Muscle of back (tissue), 11 donors: ENCODE measurements around the gene TSPEAR. TPM values are rescaled to one million over a fixed set of nuclear protein-coding genes. Genes with fewer than 3 reads are reported as not detected.
"Not testable (repeated sequence)": the region's sequence is repeated elsewhere in the genome, so short reads cannot be mapped to it uniquely, and the experiment has no call there.

ENCODE experiments used
- DNase-seq, 3 donors: peaks; one replicate each; pipeline versions ENCODE4 v3.0.0 to v3.0.0-alpha.2; 2013
- polyA plus RNA-seq, 10 donors: library from polyadenylated mRNA; unstranded; fragments of 120-200 nt; gene quantifications; one replicate each; pipeline ENCODE4 v1.2.1, GENCODE V29; 2013; ENCODE audit not compliant: insufficient read length in 10 of 10

The TSPEAR gene
- polyA plus RNA-seq, 10 donors: 0.10 to 3.2 (median 0.22) TPM; not detected in 1

GRCh38 chr21:44630440-44630839 is 80.9 kb downstream of the TSPEAR start:
- DNase-seq: no peak

GRCh38 chr21:44628707-44629391 is 82.5 kb downstream of the TSPEAR start:
- DNase-seq: no peak

DNA sequence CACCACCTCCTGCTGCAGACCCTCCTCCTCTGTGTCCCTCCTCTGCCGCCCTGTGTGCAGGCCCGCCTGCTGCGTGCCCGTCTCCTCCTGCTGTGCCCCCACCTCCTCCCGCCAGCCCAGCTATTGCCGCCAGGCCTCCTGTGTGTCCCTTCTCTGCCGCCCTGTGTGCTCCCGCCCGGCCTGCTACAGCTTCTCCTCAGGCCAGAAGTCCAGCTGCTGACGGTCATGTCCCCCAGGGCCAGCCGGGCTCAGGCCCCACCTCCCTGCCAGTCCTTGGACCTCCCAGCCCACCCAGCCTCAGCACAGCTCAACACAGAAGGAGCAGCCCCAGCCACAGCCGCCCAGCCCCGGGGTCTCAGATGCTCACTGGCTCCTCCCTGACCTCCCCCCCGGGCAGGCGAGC is 83.5 kb downstream of the TSPEAR start:
- not testable (repeated sequence) for DNase-seq

DNA sequence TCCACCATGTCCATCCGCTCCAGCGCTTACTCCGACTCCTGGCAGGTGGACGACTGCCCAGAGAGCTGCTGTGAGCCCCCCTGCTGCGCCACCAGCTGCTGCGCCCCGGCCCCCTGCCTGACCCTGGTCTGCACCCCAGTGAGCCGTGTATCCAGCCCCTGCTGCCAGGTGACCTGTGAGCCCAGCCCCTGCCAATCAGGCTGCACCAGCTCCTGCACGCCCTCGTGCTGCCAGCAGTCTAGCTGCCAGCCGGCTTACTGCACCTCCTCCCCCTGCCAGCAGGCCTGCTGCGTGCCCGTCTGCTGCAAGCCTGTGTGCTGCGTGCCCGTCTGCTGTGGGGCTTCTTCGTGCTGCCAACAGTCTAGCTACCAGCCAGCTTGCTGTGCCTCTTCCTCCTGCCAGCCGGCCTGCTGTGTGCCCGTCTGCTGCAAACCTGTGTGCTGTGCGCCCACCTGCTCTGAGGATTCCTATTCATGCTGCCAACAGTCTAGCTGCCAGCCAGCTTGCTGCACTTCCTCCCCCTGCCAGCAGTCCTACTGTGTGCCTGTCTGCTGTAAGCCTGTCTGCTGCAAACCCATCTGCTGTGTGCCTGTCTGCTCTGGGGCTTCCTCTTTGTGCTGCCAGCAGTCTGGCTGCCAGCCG is 84.1 kb downstream of the TSPEAR start:
- not testable (repeated sequence) for DNase-seq

GRCh38 chr21:44626673-44627143 is 84.7 kb downstream of the TSPEAR start, which contains the start of gene KRTAP10-9:
TSS of gene KRTAP10-9 (plus strand) at chr21:44627093. CDS start at chr21:44627172, 79 bp downstream.
- DNase-seq: no peak

DNA sequence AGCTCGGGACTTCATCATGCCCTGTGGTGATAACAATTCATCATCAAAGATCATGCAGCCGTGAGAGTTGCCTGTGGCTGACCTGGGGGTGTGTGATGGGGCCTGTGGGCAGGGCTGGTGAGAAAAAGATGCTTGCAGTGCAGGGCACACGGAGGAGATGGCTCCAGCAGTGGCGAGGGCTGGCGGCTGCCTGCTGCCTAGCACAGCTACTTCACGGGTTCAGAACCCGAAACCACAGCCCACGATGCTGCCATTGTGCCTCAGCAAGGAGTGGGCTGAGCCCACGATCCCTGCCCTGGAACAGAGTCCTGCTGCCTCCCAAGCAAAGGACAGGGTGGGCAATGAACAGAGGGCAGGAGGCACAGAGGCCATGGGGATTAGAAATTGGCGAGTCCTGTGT is 85.1 kb downstream of the TSPEAR start:
- no peak for DNase-seq

GRCh38 chr21:44625756-44626155 is 85.6 kb downstream of the TSPEAR start:
- no peak for DNase-seq

- DNase-seq: no peak
Measured at GRCh38 chr21:44623575-44623974, 87.8 kb downstream of the TSPEAR start.

- DNase-seq: no peak
Measured at GRCh38 chr21:44619886-44620285, 91.5 kb downstream of the TSPEAR start.

DNA sequence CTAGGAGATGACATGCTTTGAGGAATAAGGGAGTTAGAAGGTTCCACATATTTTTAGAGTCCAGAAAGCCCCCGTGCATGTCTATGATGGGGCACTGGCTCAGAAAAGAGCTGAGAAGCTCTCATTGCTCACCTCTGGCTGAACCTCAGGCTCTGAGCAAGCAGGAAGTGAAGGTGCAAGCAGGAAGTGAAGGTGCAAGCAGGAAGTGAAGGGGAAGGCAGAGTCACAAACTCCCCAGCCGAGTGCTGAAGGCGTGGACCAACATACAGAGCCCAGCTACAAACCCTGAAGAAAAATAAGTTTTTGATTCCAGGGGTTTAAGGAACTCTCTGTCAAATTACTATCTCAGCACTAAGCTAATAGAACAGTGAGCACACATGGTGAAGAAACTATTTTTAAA is 92.5 kb downstream of the TSPEAR start:
- DNase-seq: no peak

- DNase-seq: no peak
Measured at GRCh38 chr21:44618504-44618903, 92.9 kb downstream of the TSPEAR start.

DNA sequence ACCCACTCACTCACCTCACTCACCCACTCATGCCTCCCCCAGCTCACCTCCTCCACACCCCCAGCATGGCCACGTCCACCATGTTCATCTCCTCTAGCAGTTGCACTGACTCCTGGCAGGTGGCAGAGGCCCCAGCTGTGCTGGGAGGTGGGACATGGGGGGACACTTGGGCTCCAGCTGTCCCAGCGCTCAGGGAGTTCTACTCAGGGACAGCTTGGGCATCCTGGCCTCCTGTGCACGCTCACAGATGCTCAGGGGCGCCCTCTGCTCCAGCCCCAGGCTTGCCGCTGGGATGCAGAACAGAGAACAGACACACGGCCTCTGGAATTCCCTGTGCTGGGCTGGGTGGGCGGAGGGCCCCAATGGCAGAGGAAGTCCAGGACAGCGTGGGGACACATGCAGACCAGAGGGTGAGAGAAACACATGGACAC is 94.3 kb downstream of the TSPEAR start:
- DNase-seq: no peak

DNA sequence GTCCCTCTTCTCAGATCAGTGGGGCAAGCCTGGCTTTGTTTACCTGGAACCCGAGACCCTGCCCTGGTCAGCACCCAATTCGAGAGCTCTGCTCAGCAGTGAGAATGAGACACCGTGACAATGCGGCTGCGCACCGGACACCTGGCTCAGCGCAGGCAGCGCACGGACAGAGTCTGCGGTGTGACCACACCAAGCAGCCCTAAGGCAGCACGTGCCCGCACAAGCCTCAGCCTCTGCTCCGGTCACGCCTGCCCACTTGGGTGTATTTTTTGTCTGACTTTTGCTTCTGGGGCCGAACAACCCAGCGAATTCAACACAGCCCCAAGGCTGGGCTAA is 94.8 kb downstream of the TSPEAR start:
- no peak for DNase-seq

DNA sequence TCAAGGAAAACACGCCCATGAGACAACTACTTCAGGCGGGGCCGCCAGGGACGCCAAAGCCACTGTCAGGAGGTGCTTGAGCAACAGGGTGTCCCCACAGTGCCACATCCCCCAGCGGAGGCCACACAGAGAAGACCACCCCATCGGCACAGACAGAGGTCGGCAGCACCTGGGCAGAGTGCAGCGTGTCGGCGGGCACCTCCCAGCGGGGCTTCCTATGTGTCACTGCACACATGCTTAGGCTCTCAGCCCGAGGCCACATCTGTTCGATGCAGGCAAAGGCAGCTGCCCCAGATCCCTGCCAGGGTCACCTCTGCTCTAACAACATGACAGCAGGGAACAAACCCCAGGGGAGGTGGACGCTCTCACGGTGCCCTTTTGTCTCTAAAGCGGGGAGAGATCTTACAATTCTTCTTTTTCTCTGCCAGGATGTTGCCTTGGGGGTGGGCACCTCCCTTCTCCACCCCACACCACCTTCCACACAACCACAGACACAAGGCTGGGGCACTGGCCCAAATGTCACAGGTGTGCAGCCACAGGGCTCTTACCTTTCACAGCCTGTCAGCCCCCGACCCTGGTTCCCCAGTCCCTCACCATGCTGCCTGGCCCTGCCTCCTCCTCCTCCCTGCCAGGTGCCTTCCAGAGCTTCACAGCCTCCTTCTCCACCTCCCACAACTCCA is 95.3 kb downstream of the TSPEAR start:
- DNase-seq: no peak

- no peak for DNase-seq
Measured at GRCh38 chr21:44615466-44615865, 95.9 kb downstream of the TSPEAR start.

DNA sequence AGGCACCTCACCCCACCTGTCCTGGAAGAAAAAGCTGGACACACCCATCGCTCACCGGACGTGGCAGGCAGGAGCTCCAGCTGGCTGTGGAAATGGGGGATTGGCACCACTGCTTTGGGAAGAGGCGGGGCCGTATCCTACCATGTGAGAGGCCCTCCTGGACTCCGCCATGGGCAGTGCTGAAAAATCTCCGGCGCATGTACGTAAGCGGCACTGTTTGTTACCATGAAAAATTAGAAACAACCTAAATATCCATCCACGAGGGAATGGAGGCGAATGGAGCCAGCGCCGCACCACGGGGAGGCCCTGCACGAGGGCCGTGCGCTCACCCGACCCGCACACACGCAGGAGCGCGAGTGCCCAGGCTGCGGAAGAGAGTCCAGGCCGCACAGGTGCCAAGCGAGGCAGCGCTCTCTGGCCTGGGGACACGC is 96.4 kb downstream of the TSPEAR start:
- DNase-seq: no peak

GRCh38 chr21:44614161-44614631 is 97.2 kb downstream of the TSPEAR start:
- DNase-seq: no peak

DNA sequence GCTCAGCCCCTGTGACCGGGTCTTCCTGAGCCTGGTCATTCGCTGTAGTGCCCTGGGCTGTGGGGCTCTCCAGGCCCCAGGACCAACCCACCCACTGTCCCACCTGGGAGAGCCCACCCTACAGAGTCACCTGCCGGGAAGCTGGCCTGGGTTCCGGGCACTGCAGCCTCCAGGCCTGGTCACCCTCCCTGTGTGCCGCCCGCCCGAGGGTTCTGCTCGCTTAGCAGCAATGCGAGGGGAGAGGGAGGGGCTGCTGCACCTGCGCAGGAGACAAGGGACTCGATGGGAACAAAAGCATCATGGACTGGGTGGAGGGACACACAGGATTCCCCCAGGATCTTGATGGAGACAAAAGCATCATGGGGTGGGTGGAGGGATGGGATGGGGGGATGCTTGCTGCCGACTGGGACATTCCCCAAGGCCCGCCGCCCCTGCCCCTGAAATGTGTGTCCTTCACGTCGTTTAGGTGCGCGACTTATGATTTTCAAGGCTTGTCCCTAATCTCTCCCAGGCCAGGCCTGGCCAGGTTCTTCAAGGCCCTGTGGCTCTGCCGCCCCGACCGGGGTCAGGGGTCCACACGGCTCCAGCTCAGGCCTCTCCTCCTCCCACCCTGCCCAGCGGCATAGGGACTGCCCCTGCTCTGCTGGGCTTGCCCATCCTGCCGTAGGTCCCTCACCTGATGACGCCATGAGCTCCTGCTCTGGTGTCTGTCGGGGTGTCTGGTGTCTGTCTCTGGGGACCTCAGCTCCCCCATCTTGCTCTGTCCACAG is 97.8 kb downstream of the TSPEAR start:
- no peak for DNase-seq

DNA sequence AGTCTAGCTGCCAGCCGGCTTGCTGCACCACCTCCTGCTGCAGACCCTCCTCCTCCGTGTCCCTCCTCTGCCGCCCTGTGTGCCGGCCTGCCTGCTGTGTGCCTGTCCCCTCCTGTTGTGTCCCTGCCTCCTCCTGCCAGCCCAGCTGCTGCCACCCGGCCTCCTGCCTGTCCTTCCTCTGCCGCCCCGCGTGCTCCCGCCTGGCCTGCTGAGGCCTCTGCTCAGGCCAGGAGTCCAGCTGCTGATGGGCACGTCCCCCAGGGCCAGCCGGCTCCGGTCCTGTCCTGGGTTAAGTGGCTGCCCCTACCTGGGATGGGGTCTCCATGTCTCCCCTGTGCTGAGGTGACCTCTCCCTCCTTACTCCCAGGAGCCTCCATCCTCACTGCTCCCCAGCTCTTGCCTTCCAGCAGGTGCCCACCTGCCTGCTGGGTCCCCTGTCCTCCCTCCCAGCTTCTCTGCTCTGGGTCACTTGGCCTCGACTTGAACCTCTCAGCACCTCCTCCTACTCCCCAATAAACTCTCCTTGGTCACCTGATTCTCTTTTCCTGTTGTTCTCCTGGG is 98.6 kb downstream of the TSPEAR start:
- DNase-seq: no peak

DNA sequence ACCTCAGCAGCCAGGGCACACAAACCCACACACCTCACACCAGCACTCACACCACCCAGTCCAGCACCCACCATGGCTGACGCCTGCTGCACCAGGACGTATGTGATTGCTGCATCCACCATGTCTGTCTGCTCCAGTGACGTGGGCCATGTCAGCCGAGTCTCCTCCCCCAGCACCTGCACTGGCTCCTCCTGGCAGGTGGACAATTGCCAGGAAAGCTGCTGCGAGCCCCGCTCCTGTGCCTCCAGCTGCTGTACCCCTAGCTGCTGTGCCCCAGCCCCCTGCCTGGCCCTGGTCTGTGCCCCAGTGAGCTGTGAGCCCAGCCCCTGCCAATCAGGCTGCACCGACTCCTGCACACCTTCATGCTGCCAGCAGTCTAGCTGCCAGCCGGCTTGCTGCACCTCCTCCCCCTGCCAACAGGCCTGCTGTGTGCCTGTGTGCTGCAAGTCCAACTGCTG is 99.3 kb downstream of the TSPEAR start, which contains the start of gene KRTAP10-8:
Gene KRTAP10-8 (plus strand): TSS at position 51 of the 458 bp plus-strand sequence. CDS start 22 bp downstream, at position 73.
- DNase-seq: no peak

- DNase-seq: no peak
Measured at GRCh38 chr21:44611551-44611950, 99.8 kb downstream of the TSPEAR start.
